Astrocyte (in vitro differentiated cells and primary cell): Measurements from ENCODE around the gene PKHD1. TPM values are rescaled to one million over a fixed set of nuclear protein-coding genes. Genes with fewer than 3 reads are reported as not detected.

ENCODE experiments used
- DNase-seq: peaks from one replicate; pipeline ENCODE4 v3.0.0-alpha.2; 2010; ENCODE audit warnings: low read depth
- FAIRE-seq: peaks from 2 replicates; lab custom pipeline; 2011; peaks lifted over from hg19 to GRCh38; lab: Jason Lieb, UNC
- H2AFZ ChIP-seq: 2 replicates; pipeline ENCODE4 v1.6.0; 2012; ENCODE audit warnings: low read depth, low read length, inconsistent platforms
- H3K27ac ChIP-seq: 2 replicates; pipeline ENCODE4 v1.5.1; 2011; ENCODE audit warnings: low read depth, low read length, inconsistent platforms
- H3K27me3 ChIP-seq: 2 replicates; pipeline ENCODE4 v1.6.0; 2011; ENCODE audit warnings: low read length, inconsistent platforms; ENCODE audit not compliant: insufficient read depth
- H3K36me3 ChIP-seq: 2 replicates; pipeline ENCODE4 v1.5.1; 2011; ENCODE audit warnings: low read length, inconsistent platforms; ENCODE audit not compliant: insufficient read depth
- H3K4me1 ChIP-seq: 2 replicates; pipeline ENCODE4 v1.5.1; 2011; ENCODE audit warnings: low read length, inconsistent platforms; ENCODE audit not compliant: insufficient read depth
- H3K4me2 ChIP-seq: 2 replicates; pipeline ENCODE4 v1.6.0; 2012; ENCODE audit warnings: low read length, inconsistent platforms
- H3K4me3 ChIP-seq: 2 replicates; pipeline ENCODE4 v1.5.1; 2011; ENCODE audit warnings: low read depth, mild to moderate bottlenecking, low read length, inconsistent platforms; ENCODE audit not compliant: insufficient read depth
- H3K79me2 ChIP-seq: 2 replicates; pipeline ENCODE4 v1.6.0; 2012; ENCODE audit warnings: mild to moderate bottlenecking, low read length, inconsistent platforms; ENCODE audit not compliant: insufficient read depth
- H3K9ac ChIP-seq: 2 replicates; pipeline ENCODE4 v1.6.0; 2012; ENCODE audit warnings: mild to moderate bottlenecking, low read length, inconsistent platforms
- H3K9me3 ChIP-seq: 2 replicates; pipeline ENCODE4 v1.5.1; 2012; ENCODE audit warnings: low read depth, mild to moderate bottlenecking, low read length, inconsistent platforms; ENCODE audit not compliant: insufficient read depth
- H4K20me1 ChIP-seq: 2 replicates; pipeline ENCODE4 v1.6.0; 2012; ENCODE audit warnings: low read length, inconsistent platforms; ENCODE audit not compliant: insufficient read depth
- H3K27ac Mint-ChIP-seq: one replicate; pipeline ENCODE4 v1.8.0; 2021; ENCODE audit warnings: mild to moderate bottlenecking, mixed read lengths; ENCODE audit not compliant: unreplicated experiment
- H3K27me3 Mint-ChIP-seq: one replicate; pipeline ENCODE4 v1.8.0; 2021; ENCODE audit warnings: low read depth, mixed read lengths; ENCODE audit not compliant: unreplicated experiment
- H3K36me3 Mint-ChIP-seq: one replicate; pipeline ENCODE4 v1.8.0; 2021; ENCODE audit warnings: low read depth, mixed read lengths; ENCODE audit not compliant: unreplicated experiment
- H3K4me1 Mint-ChIP-seq: one replicate; pipeline ENCODE4 v1.8.0; 2021; ENCODE audit warnings: low read depth, mixed read lengths; ENCODE audit not compliant: unreplicated experiment
- H3K4me3 Mint-ChIP-seq: one replicate; pipeline ENCODE4 v1.8.0; 2021; ENCODE audit warnings: mild to moderate bottlenecking, moderate library complexity, mixed read lengths; ENCODE audit not compliant: unreplicated experiment
- H3K9me3 Mint-ChIP-seq: one replicate; pipeline ENCODE4 v1.8.0; 2021; ENCODE audit warnings: mild to moderate bottlenecking, mixed read lengths; ENCODE audit not compliant: unreplicated experiment
- EZH2 ChIP-seq: IDR thresholded peaks from 2 replicates; pipeline ENCODE4 v1.6.1; 2012; ENCODE audit warnings: mild to moderate bottlenecking, low read length, inconsistent platforms; ENCODE audit not compliant: insufficient read depth
- total RNA-seq: library from RNA; stranded (reverse); gene quantifications from 2 replicates; pipeline ENCODE4 v1.2.1, GENCODE V29; 2021
- TF ChIP-seq, protein P1 (sequence below): IDR thresholded peaks from 2 replicates; pipeline ENCODE4 v1.5.1; 2011; ENCODE audit warnings: low read depth, mild to moderate bottlenecking, inconsistent platforms, low read length, moderate library complexity; ENCODE audit not compliant: insufficient read depth

PKHD1 gene
- total RNA-seq, 1 donor from 2014 or later: 0.16 TPM

DNA sequence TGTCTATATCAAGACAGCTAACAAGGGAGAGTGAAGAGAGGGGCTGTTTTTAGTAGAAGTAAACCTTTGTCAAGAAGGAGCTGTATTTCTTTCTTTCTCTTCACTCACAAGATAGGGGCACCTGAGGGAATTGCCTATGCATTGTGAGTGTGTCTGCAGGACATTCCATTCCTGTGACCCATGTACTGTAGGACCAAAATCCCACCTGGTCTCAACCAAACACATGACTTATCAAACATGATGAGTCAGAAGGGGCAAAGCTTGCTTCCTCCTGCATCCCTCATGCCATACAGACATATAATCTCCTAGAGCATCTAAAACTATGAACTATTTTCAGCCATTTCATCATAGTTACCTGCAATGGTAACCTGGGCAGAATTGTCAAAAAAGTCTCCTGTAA is 21.8 kb downstream of the PKHD1 start:
- H3K27me3 Mint-ChIP-seq: peaks cover 2% of the 10 kb centered on the region
- H3K4me1 ChIP-seq: no peaks in the 10 kb centered on the region
- peaks cover 8% of the 10 kb centered on the region for H3K4me1 Mint-ChIP-seq
- no peak overlapping the region for H3K27ac ChIP-seq
- FAIRE-seq: no peak
- no peaks in the 10 kb centered on the region for H3K27me3 ChIP-seq
- no peak overlapping the region for H3K9ac ChIP-seq
- H3K4me2 ChIP-seq: no peak overlapping the region
- no peaks in the 10 kb centered on the region for H3K36me3 ChIP-seq
- no peak overlapping the region for H3K4me3 ChIP-seq
- TF ChIP-seq, protein P1, sequence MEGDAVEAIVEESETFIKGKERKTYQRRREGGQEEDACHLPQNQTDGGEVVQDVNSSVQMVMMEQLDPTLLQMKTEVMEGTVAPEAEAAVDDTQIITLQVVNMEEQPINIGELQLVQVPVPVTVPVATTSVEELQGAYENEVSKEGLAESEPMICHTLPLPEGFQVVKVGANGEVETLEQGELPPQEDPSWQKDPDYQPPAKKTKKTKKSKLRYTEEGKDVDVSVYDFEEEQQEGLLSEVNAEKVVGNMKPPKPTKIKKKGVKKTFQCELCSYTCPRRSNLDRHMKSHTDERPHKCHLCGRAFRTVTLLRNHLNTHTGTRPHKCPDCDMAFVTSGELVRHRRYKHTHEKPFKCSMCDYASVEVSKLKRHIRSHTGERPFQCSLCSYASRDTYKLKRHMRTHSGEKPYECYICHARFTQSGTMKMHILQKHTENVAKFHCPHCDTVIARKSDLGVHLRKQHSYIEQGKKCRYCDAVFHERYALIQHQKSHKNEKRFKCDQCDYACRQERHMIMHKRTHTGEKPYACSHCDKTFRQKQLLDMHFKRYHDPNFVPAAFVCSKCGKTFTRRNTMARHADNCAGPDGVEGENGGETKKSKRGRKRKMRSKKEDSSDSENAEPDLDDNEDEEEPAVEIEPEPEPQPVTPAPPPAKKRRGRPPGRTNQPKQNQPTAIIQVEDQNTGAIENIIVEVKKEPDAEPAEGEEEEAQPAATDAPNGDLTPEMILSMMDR: no peak
- TF ChIP-seq EZH2: no peak
- H3K4me3 Mint-ChIP-seq: no peak overlapping the region
- no peaks in the 10 kb centered on the region for H3K9me3 Mint-ChIP-seq
- no peaks in the 10 kb centered on the region for H4K20me1 ChIP-seq
- H2AFZ ChIP-seq: no peak overlapping the region
- H3K36me3 Mint-ChIP-seq: no peaks in the 10 kb centered on the region
- DNase-seq: no peak
- no peaks in the 10 kb centered on the region for H3K9me3 ChIP-seq
- no peaks in the 10 kb centered on the region for H3K79me2 ChIP-seq
- no peak overlapping the region for H3K27ac Mint-ChIP-seq

DNA sequence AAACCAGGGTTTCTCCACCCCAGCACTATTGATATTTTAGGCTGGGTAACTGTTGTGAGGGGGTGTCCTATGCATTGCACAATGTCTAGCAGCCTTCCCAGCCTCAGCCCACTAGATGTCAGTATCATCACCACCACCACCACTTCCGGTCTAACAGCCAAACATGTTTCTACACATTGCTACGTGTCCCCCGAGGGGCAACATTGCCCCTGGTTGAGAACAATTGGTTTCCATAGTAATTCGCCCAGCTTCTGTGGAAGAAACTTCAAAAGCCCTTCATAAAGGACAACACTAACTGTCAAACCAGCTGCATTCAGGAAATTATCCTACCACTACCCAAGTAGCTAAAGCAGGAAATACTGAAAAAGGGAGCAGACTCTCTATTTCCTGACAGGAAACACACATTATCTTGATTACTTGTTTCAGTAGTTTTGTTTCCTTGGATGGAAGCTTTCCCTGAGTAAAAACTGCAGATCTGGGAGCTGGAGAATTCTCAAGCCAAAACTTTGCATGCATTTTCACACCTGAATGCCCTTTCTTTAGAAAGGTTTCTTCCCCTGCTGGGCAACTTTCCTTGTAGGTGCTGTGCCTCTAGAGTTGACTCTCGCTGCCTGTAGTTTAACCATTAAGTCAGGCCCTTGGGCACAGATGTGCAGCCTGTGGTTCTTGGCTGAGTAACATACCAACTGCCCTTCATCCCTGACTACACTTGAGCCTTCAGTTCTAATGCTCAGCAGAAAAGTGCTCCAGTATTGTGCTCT is 23.6 kb downstream of the PKHD1 start:
- H3K4me3 Mint-ChIP-seq: no peak overlapping the region
- Histone ChIP-seq H4K20me1 (no peaks in the 10 kb centered on the region), H3K27ac (no peak overlapping the region), H3K27me3 (no peaks in the 10 kb centered on the region), H3K9me3 (no peaks in the 10 kb centered on the region), H3K4me1 (no peaks in the 10 kb centered on the region), H3K4me2 (peak overlapping the region; percentile 35), H3K4me3 (no peak overlapping the region), H3K9ac (no peak overlapping the region), H2AFZ (no peak overlapping the region), H3K36me3 (no peaks in the 10 kb centered on the region), H3K79me2 (no peaks in the 10 kb centered on the region)
- peaks cover 2% of the 10 kb centered on the region for H3K27me3 Mint-ChIP-seq
- DNase-seq (no peak), FAIRE-seq (no peak)
- no peaks in the 10 kb centered on the region for H3K36me3 Mint-ChIP-seq
- H3K27ac Mint-ChIP-seq: no peak overlapping the region
- peaks cover 8% of the 10 kb centered on the region for H3K4me1 Mint-ChIP-seq
- no peaks in the 10 kb centered on the region for H3K9me3 Mint-ChIP-seq
- TF ChIP-seq, protein P1: peak; percentile 27
- TF ChIP-seq EZH2: no peak

DNA sequence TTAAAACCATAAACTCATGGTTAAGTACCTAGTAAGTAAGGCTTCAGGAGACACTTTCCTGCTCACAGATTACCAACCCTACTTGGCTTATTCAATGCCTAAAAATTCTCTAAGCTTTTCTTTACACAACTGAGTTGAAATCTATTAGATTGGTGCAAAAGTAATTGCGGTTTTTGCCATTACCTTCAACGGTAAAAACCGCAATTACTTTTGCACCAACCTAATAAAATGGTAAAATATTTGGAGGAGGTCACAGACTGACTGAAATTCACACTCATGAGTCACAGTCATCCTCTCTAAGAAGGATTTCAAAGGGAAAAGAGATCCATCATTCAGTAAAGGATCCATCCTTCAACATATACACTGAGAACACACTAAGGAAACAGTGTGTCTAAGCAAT is 25.9 kb downstream of the PKHD1 start:
- FAIRE-seq: no peak
- Mint-ChIP-seq H3K4me3 (no peak overlapping the region), H3K9me3 (no peaks in the 10 kb centered on the region), H3K27me3 (peaks cover under 1% of the 10 kb centered on the region), H3K27ac (no peak overlapping the region), H3K4me1 (peaks cover 8% of the 10 kb centered on the region), H3K36me3 (no peaks in the 10 kb centered on the region)
- Histone ChIP-seq H3K9me3 (no peaks in the 10 kb centered on the region), H3K4me1 (no peaks in the 10 kb centered on the region), H2AFZ (no peak overlapping the region), H4K20me1 (no peaks in the 10 kb centered on the region), H3K9ac (no peak overlapping the region), H3K4me3 (no peak overlapping the region), H3K4me2 (no peak overlapping the region), H3K79me2 (no peaks in the 10 kb centered on the region), H3K36me3 (no peaks in the 10 kb centered on the region), H3K27me3 (no peaks in the 10 kb centered on the region), H3K27ac (no peak overlapping the region)
- TF ChIP-seq EZH2: no peak
- TF ChIP-seq, protein P1: no peak
- no peak for DNase-seq
